Epithelial cell of proximal tubule (primary cell): Measurements from ENCODE around the gene ASMT. TPM values are rescaled to one million over a fixed set of nuclear protein-coding genes. Genes with fewer than 3 reads are reported as not detected.
A peak's percentile ranks its signal among the peaks of the same experiment; 100 is the strongest.
"Not testable (repeated sequence)": the region's sequence is repeated elsewhere in the genome, so short reads cannot be mapped to it uniquely, and the experiment has no call there.

ENCODE experiments used
- DNase-seq: peaks from one replicate; pipeline ENCODE4 v3.0.0-alpha.2; 2011; ENCODE audit warnings: low read depth
- H3K4me3 ChIP-seq: 2 replicates; pipeline ENCODE4 v1.5.1; 2011; ENCODE audit warnings: low read depth, mild to moderate bottlenecking, low read length
- total RNA-seq: library from RNA; depleted of rRNA; stranded (reverse); fragments of >200 nt; gene quantifications from 2 replicates; pipeline ENCODE4 v1.2.3, GENCODE V29; 2015
- TF ChIP-seq, protein P1 (sequence below): conservative IDR thresholded peaks from 2 replicates; pipeline ENCODE4 v1.5.1; 2012; ENCODE audit warnings: low read depth, mild to moderate bottlenecking, low read length

ASMT gene
- total RNA-seq, 1 donor from 2014 or later: not detected

DNA sequence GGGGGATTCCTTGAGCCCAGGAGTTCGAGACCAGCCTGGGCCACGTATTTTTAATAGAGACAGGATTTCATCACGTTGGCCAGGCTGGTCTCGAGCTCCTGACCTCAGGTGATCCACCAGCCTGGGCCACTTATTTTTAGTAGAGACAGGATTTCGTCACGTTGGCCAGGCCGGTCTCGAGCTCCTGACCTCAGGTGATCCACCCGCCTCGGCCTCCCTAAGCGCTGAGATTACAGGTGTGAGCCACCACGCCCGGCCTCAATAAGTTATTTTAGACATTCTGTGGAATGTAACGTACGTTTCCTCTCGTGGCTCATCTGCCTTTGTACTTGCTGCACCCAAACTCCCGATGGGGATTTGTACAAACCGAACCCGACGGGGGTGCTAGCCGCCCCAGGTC is 8.8 kb downstream of the ASMT start:
- no peak overlapping the region for H3K4me3 ChIP-seq
- DNase-seq: no peak
- TF ChIP-seq, protein P1, sequence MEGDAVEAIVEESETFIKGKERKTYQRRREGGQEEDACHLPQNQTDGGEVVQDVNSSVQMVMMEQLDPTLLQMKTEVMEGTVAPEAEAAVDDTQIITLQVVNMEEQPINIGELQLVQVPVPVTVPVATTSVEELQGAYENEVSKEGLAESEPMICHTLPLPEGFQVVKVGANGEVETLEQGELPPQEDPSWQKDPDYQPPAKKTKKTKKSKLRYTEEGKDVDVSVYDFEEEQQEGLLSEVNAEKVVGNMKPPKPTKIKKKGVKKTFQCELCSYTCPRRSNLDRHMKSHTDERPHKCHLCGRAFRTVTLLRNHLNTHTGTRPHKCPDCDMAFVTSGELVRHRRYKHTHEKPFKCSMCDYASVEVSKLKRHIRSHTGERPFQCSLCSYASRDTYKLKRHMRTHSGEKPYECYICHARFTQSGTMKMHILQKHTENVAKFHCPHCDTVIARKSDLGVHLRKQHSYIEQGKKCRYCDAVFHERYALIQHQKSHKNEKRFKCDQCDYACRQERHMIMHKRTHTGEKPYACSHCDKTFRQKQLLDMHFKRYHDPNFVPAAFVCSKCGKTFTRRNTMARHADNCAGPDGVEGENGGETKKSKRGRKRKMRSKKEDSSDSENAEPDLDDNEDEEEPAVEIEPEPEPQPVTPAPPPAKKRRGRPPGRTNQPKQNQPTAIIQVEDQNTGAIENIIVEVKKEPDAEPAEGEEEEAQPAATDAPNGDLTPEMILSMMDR: no peak

- not testable (repeated sequence) for DNase-seq, H3K4me3 ChIP-seq
Observed at GRCh38 chrX:1624158-1624860, 9.4 kb downstream of the ASMT start.

- not testable (repeated sequence) for DNase-seq, H3K4me3 ChIP-seq
Observed at GRCh38 chrX:1624861-1625215, 10.0 kb downstream of the ASMT start.

GRCh38 chrX:1629244-1629643 is 14.4 kb downstream of the ASMT start:
- H3K4me3 ChIP-seq: no peak overlapping the region
- DNase-seq: no peak
- TF ChIP-seq, protein P1: no peak

DNA sequence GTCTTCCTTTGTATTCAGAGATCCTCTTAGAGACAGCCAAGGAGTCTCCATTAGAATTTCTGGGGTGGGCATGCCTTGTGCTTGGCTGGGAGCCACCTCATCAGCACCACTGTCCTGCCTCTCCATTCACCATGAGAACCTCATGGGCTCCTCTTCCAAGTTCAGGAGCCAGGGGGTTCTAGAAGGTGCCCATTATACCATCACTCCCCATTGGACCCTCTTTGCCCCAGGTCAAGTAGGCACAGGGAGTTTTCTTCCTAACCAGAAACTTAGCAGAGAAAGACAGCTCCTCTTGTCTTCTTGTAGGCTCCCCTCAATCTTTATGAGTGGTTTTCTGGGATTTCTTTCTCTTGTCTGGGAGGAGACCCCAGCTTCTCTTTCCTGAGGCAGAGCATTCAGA is 31.1 kb downstream of the ASMT start:
- TF ChIP-seq, protein P1: no peak
- DNase-seq: no peak
- no peak overlapping the region for H3K4me3 ChIP-seq

DNA sequence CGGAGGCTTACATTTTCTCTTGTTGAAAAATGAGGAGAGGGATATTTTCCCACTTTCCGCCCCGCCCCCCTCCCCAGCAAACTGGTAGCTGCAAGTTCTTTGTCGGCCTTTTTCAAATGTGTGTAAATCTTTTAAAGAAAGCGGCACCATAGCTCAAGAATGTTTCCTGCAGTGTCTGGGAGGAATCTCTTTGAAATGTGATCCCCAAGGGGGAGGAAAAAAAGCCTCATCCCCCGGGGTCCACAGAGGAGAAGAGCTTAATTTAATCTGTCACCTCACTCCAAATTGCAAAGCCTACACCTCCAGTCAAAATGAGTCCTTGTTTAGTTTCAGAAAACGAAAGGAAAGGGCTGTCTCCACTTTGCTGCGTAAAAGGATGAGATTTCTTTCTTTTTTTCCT is 34.8 kb downstream of the ASMT start:
- DNase-seq: no peak
- TF ChIP-seq, protein P1: no peak
- H3K4me3 ChIP-seq: no peak overlapping the region

GRCh38 chrX:1652011-1652811 is 37.4 kb downstream of the ASMT start:
- peak; percentile 9 for DNase-seq
- H3K4me3 ChIP-seq: not testable (repeated sequence)
- TF ChIP-seq, protein P1: peak; percentile 89

DNA sequence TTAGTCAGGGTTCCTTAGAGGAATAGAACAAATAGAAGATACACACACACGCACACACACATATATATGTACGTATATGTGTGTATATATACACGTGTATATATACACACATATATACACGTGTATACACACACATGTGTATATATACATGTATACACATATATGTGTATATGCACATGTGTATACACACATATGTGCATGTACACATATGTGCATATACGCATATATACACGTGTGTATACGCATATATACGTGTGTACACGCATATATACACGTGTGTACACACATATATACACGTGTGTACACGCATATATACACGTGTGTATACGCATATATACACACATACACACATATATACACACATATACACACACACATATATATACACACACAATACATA is 41.5 kb downstream of the ASMT start:
- no peak for DNase-seq
- no peak overlapping the region for H3K4me3 ChIP-seq
- TF ChIP-seq, protein P1: no peak
